Activated naive CD4-positive, alpha-beta T cell treated with anti-CD3 and anti-CD28 coated beads, Interleukin-2, amount 10 ng/mL, durations not matched to agents 7 days and 5 days (primary cell): ENCODE data around the gene ADGRF3.
A peak's percentile ranks its signal among the peaks of the same experiment; 100 is the strongest.
"Not testable (repeated sequence)": the region's sequence is repeated elsewhere in the genome, so short reads cannot be mapped to it uniquely, and the experiment has no call there.

ENCODE experiments used
- CTCF ChIA-PET: fragments of 350-600 bp; sonication (Branson Sonifier 250); formaldehyde crosslinking; loops from one replicate; lab custom pipeline; 2021; ENCODE audit warnings: antibody characterized with exemption; lab: Charles Lee
- DNase-seq: peaks from one replicate; pipeline ENCODE4 v3.0.0-alpha.2; 2020
- H3K27ac Mint-ChIP-seq: one replicate; pipeline ENCODE4 v1.8.0; 2021; ENCODE audit warnings: mild to moderate bottlenecking, moderate library complexity, mixed read lengths
- H3K27me3 Mint-ChIP-seq: one replicate; pipeline ENCODE4 v1.8.0; 2021; ENCODE audit warnings: mild to moderate bottlenecking, mixed read lengths
- H3K36me3 Mint-ChIP-seq: one replicate; pipeline ENCODE4 v1.8.0; 2021; ENCODE audit warnings: mixed read lengths
- H3K4me1 Mint-ChIP-seq: one replicate; pipeline ENCODE4 v1.8.0; 2021; ENCODE audit warnings: mixed read lengths
- H3K4me3 Mint-ChIP-seq: one replicate; pipeline ENCODE4 v1.8.0; 2021; ENCODE audit warnings: mild to moderate bottlenecking, moderate library complexity, mixed read lengths
- H3K9me3 Mint-ChIP-seq: one replicate; pipeline ENCODE4 v1.8.0; 2021; ENCODE audit warnings: mixed read lengths

ADGRF3 gene

DNA sequence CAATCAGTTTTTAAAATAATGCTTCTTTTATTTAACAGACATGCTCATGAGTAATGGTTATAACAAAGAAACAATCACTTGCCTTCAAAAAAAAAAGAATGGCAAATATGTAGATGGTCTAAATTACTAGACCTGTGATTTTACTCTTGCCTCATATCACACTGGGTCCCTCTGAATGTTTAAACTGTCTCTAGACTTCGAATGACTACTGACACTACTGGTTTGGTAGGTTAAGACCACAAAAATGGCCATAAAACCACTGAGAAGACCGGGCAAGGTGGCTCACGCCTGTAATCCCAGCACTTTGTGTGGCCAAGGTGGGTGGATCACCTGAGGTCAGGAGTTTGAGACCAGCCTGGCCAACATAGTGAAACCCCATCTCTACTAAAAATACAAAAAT is 5.8 kb downstream of the ADGRF3 start:
- H3K36me3 Mint-ChIP-seq, result no peaks in the 10 kb centered on the region
- CTCF ChIA-PET, result no interaction called here
- H3K9me3 Mint-ChIP-seq, result no peaks in the 10 kb centered on the region
- H3K4me3 Mint-ChIP-seq, result no peak overlapping the region
- DNase-seq, result no peak
- H3K27ac Mint-ChIP-seq, result no peak overlapping the region
- peaks cover 15% of the 10 kb centered on the region for H3K4me1 Mint-ChIP-seq
- H3K27me3 Mint-ChIP-seq, result no peaks in the 10 kb centered on the region

- Mint-ChIP-seq H3K9me3 (no peaks in the 10 kb centered on the region), H3K27ac (no peak overlapping the region), H3K36me3 (no peaks in the 10 kb centered on the region), H3K4me1 (peaks cover 2% of the 10 kb centered on the region), H3K27me3 (no peaks in the 10 kb centered on the region), H3K4me3 (no peak overlapping the region)
- DNase-seq, result no peak
- CTCF ChIA-PET, result no interaction called here
Measured at GRCh38 chr2:26337298-26337697, 9.3 kb downstream of the ADGRF3 start.

DNA sequence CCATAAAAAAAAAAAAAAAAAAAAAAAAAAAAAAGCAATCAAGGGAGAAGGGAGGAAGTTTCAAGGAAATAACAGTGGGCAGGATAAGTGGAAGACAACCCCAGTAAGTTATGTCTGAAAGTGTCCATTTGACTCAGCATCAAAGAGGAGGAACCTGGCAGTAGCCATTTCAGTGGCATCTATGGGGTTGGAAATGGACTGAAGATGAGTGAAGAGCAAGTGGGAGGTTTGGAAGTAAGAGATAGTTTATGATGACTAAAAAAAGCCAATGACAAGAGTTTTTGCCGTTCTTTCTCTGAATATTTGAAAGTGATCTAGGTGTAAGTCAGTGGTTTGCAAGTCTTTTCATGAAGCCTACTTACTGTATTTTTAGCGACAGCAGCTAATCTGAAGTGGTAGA is 9.9 kb downstream of the ADGRF3 start:
- Mint-ChIP-seq H3K27me3 (no peaks in the 10 kb centered on the region), H3K9me3 (no peaks in the 10 kb centered on the region), H3K27ac (no peak overlapping the region), H3K36me3 (no peaks in the 10 kb centered on the region), H3K4me3 (no peak overlapping the region), H3K4me1 (peaks cover 2% of the 10 kb centered on the region)
- no peak for DNase-seq
- CTCF ChIA-PET, result interaction anchor here (0.6 kb wide), 1 partner anchor 636 kb away, joined by 4 read pairs; no protein-coding TSS in a partner anchor

- H3K4me1 Mint-ChIP-seq, result peaks cover 6% of the 10 kb centered on the region
- H3K36me3 Mint-ChIP-seq, result no peaks in the 10 kb centered on the region
- H3K27me3 Mint-ChIP-seq, result no peaks in the 10 kb centered on the region
- CTCF ChIA-PET, result interaction anchor here (0.7 kb wide), 1 partner anchor 1139 kb away, joined by 3 read pairs; no protein-coding TSS in a partner anchor
- H3K9me3 Mint-ChIP-seq, result no peaks in the 10 kb centered on the region
- no peak for DNase-seq
- H3K4me3 Mint-ChIP-seq, result no peak overlapping the region
- H3K27ac Mint-ChIP-seq, result no peak overlapping the region
Measured at GRCh38 chr2:26335231-26335630, 11.4 kb downstream of the ADGRF3 start.

DNA sequence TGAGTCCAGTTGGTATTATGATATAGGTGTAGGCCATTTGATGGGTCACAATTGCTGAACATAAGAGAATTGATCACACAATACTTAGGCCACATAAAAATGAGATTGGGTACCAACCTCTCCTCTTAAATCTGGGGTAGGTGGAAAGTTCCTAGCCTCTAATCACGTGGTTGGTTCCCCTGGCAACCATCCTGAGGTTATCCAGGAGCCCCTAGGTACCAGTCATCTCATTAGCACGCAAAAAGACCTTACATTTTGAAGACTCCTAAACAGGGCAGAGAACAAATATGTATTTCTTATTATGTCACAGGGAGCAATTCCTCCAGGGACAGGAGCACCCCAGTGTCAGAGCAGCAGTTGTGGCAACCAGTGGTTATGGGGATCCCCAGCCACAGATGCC is 13.3 kb downstream of the ADGRF3 start:
- Mint-ChIP-seq H3K4me1 (peaks cover 12% of the 10 kb centered on the region), H3K27me3 (peaks cover 3% of the 10 kb centered on the region), H3K27ac (no peak overlapping the region), H3K4me3 (no peak overlapping the region), H3K9me3 (no peaks in the 10 kb centered on the region), H3K36me3 (no peaks in the 10 kb centered on the region)
- CTCF ChIA-PET, result no interaction called here
- DNase-seq, result no peak

DNA sequence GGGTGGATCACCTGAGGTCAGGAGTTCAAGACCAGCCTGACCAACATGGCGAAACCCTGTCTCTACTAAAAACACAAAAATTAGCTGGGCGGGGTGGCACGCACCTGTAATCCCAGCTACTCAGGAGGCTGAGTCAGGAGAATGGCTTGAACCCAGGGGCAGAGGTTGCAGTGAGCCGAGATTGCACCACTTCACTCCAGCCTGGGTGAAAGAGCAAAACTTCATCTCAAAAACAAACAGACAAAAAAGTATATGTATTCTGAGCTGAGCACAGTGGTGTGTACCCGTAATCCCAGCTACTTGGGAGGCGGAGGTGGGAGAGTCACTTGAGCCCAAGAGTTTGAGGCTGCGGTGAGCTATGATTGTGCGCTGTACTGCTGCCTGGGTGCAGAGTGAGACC is 15.3 kb downstream of the ADGRF3 start:
- CTCF ChIA-PET, result interaction anchor here (1.0 to 2.7 kb wide), 6 partner anchors 13 to 350 kb away, joined by 3 to 12 read pairs (median 4); no protein-coding TSS in a partner anchor
- not testable (repeated sequence) for H3K27me3 Mint-ChIP-seq, H3K9me3 Mint-ChIP-seq, H3K27ac Mint-ChIP-seq, DNase-seq, H3K36me3 Mint-ChIP-seq, H3K4me3 Mint-ChIP-seq
- peaks cover 15% of the 10 kb centered on the region for H3K4me1 Mint-ChIP-seq

- H3K27ac Mint-ChIP-seq, result no peak overlapping the region
- no peak overlapping the region for H3K4me3 Mint-ChIP-seq
- no peak for DNase-seq
- no peaks in the 10 kb centered on the region for H3K36me3 Mint-ChIP-seq
- H3K4me1 Mint-ChIP-seq, result peaks cover 15% of the 10 kb centered on the region
- H3K9me3 Mint-ChIP-seq, result no peaks in the 10 kb centered on the region
- CTCF ChIA-PET, result interaction anchor here (1.0 to 2.7 kb wide), 6 partner anchors 14 to 350 kb away, joined by 3 to 12 read pairs (median 4); no protein-coding TSS in a partner anchor
- peaks cover 3% of the 10 kb centered on the region for H3K27me3 Mint-ChIP-seq
Measured at GRCh38 chr2:26330604-26331003, 16.0 kb downstream of the ADGRF3 start.

DNA sequence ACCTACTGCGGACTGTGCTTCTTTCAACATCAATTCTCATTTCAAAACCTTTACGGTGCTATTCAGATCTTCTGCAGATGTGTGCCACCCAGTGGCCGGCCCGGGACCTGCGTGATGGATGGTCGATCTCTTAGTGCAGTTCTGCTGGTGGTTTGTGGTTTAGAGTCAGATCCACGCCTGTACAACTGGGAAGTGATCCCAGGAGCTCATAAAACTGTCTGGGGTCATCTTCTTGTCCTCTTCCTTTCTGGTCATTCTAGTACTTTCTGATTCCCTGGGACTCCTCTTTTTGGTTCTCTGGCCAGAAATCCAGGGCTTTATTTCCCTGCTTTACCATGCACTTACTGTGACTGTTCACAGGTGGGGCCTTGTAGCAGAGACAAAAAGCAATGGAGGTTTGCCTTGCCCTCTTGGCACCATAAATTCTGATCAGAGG is 16.5 kb downstream of the ADGRF3 start:
- H3K4me1 Mint-ChIP-seq, result peaks cover 15% of the 10 kb centered on the region
- H3K9me3 Mint-ChIP-seq, result no peaks in the 10 kb centered on the region
- DNase-seq, result peak; percentile 91
- H3K36me3 Mint-ChIP-seq, result no peaks in the 10 kb centered on the region
- CTCF ChIA-PET, result interaction anchor here (1.0 to 2.7 kb wide), 7 partner anchors 14 to 349 kb away, joined by 3 to 12 read pairs (median 4); no protein-coding TSS in a partner anchor
- H3K4me3 Mint-ChIP-seq, result no peak overlapping the region
- H3K27me3 Mint-ChIP-seq, result peaks cover 3% of the 10 kb centered on the region
- H3K27ac Mint-ChIP-seq, result peak overlapping the region; percentile 38

DNA sequence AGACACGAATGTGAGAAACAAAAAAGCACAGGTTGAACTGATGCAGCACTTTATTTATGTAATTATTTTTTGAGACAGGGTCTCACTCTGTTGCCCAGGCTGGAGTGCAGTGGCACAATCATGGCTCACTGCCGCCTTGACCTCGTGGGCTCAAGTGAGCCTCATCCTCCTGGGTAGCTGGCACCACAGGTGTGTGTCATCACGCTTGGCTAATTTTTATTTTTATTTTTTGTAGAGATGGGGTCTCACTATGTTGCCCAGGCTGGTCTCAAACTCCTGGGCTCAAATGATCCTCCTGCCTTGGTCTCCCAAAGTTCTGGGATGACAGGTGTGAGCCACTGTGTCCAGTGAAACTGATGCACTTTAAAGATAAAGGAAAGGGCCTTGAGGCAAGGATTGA is 17.5 kb downstream of the ADGRF3 start:
- H3K9me3 Mint-ChIP-seq, H3K4me3 Mint-ChIP-seq, H3K27me3 Mint-ChIP-seq, DNase-seq, H3K36me3 Mint-ChIP-seq, H3K27ac Mint-ChIP-seq: not testable (repeated sequence)
- H3K4me1 Mint-ChIP-seq, result peaks cover 15% of the 10 kb centered on the region
- CTCF ChIA-PET, result interaction anchor here (1.8 to 2.7 kb wide), 2 partner anchors 13 to 158 kb away, joined by 4 to 12 read pairs; no protein-coding TSS in a partner anchor

GRCh38 chr2:26327291-26328272 is 19.0 kb downstream of the ADGRF3 start:
- no peak for DNase-seq
- Mint-ChIP-seq H3K36me3 (no peaks in the 10 kb centered on the region), H3K4me3 (no peak overlapping the region), H3K27ac (no peak overlapping the region), H3K4me1 (peaks cover 15% of the 10 kb centered on the region), H3K27me3 (peaks cover 3% of the 10 kb centered on the region), H3K9me3 (no peaks in the 10 kb centered on the region)
- CTCF ChIA-PET, result interaction anchor here (1.0 kb wide), 1 partner anchor 12 kb away, joined by 4 read pairs; no protein-coding TSS in a partner anchor

DNA sequence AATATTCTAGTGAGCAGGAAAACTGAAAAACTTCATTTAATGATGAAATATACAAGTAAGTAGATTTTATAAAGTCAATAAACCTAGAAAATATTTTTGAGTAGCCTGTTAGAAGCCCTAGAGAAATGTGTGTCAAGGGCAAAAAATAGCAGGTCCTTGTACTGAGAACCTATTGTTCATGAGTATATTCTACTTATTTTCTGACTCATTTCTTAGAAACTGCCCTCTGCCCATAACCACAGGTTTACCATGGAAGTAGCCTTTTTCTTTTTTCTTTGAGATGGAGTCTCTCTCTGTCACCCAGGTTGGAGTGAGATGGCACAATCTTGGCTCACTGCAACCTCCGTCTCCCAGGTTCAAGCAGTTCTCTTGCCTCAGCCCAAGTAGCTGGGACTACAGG is 20.1 kb downstream of the ADGRF3 start:
- no peak for DNase-seq
- H3K36me3 Mint-ChIP-seq, result no peaks in the 10 kb centered on the region
- peaks cover 3% of the 10 kb centered on the region for H3K27me3 Mint-ChIP-seq
- CTCF ChIA-PET, result interaction anchor here (1.0 to 1.9 kb wide), 2 partner anchors 10 to 143 kb away, joined by 4 to 6 read pairs; no protein-coding TSS in a partner anchor
- peaks cover 15% of the 10 kb centered on the region for H3K4me1 Mint-ChIP-seq
- H3K27ac Mint-ChIP-seq, result no peak overlapping the region
- no peak overlapping the region for H3K4me3 Mint-ChIP-seq
- no peaks in the 10 kb centered on the region for H3K9me3 Mint-ChIP-seq

- H3K4me1 Mint-ChIP-seq, result peaks cover 15% of the 10 kb centered on the region
- peaks cover 3% of the 10 kb centered on the region for H3K27me3 Mint-ChIP-seq
- CTCF ChIA-PET, result interaction anchor here (0.5 to 1.9 kb wide), 3 partner anchors 117 to 196 kb away, joined by 3 to 6 read pairs (median 3); no protein-coding TSS in a partner anchor
- no peak overlapping the region for H3K4me3 Mint-ChIP-seq
- no peaks in the 10 kb centered on the region for H3K36me3 Mint-ChIP-seq
- no peak for DNase-seq
- H3K9me3 Mint-ChIP-seq, result no peaks in the 10 kb centered on the region
- H3K27ac Mint-ChIP-seq, result no peak overlapping the region
Measured at GRCh38 chr2:26325851-26326250, 20.7 kb downstream of the ADGRF3 start.

DNA sequence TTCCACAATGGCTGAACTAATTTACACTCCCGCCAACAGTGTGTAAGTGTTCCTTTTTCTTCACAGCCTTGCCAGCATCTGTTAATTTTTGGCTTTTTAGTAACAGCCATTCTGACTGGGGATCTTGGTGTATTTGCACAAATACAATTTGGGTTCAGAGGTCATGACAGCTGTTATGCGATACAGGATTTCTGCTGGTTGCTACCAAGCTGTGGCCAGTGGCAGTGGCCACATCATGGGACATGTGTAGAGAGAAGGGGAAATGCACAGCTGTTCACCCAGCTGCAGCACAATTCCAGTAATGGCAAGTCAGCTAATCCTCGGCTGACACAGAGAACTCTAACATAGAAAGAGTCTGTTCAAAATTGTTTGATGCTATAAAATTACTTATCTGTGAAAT is 21.7 kb downstream of the ADGRF3 start:
- Mint-ChIP-seq H3K27me3 (peaks cover 1% of the 10 kb centered on the region), H3K9me3 (no peaks in the 10 kb centered on the region), H3K36me3 (no peaks in the 10 kb centered on the region), H3K27ac (no peak overlapping the region), H3K4me3 (no peak overlapping the region), H3K4me1 (peaks cover 6% of the 10 kb centered on the region)
- no peak for DNase-seq
- CTCF ChIA-PET, result interaction anchor here (1.9 kb wide), 1 partner anchor 144 kb away, joined by 6 read pairs; no protein-coding TSS in a partner anchor

DNA sequence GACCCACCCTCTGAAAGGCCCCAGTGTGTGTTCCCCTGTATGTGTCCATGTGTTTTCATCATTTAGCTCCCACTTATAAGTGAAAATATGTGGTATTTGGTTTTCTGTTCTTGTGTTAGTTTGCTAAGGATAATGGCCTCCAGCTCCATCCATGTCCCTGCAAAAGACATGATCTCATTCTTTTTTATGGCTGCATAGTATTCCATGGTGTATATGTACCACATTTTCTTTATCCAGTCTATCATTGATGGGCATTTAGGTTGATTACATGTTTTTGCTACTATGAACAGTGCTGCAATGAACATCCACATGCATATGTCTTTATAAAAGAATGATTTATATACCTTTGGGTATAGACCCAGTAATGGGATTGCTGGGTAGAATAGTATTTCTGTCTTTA is 22.1 kb downstream of the ADGRF3 start:
- H3K4me1 Mint-ChIP-seq, H3K27ac Mint-ChIP-seq, DNase-seq, H3K9me3 Mint-ChIP-seq, H3K36me3 Mint-ChIP-seq, CTCF ChIA-PET, H3K4me3 Mint-ChIP-seq, H3K27me3 Mint-ChIP-seq: not testable (repeated sequence)
